ENCODE measurements around the gene CMYA5. TPM values are rescaled to one million over a fixed set of nuclear protein-coding genes. Genes with fewer than 3 reads are reported as not detected.

Gene CMYA5
- total RNA-seq, 1 donor from 2014 or later = 0.16 TPM

GRCh38 chr5:79745255-79745654 lies 55.6 kb downstream of the CMYA5 start:
- DNase-seq (ENCODE audit: extremely low spot score, unreplicated experiment) = no peak
- H3K27ac Mint-ChIP-seq (ENCODE audit: unreplicated experiment) = no peak overlapping the region
- no peaks in the 10 kb centered on the region for H3K9me3 Mint-ChIP-seq (ENCODE audit: unreplicated experiment)
- H3K4me3 Mint-ChIP-seq (ENCODE audit: unreplicated experiment) = no peak overlapping the region
- TF ChIP-seq CTCF (IDR thresholded peaks at IDR 0.05) = no peak
- peaks cover 28% of the 10 kb centered on the region for H3K27me3 Mint-ChIP-seq (ENCODE audit: unreplicated experiment)
- no peaks in the 10 kb centered on the region for H3K36me3 Mint-ChIP-seq (ENCODE audit: unreplicated experiment)
- no peaks in the 10 kb centered on the region for H3K4me1 Mint-ChIP-seq (ENCODE audit: unreplicated experiment)

GRCh38 chr5:79746642-79747569 lies 57.3 kb downstream of the CMYA5 start:
- Mint-ChIP-seq H3K4me3 (ENCODE audit: unreplicated experiment) (no peak overlapping the region), H3K4me1 (ENCODE audit: unreplicated experiment) (no peaks in the 10 kb centered on the region), H3K27ac (ENCODE audit: unreplicated experiment) (no peak overlapping the region), H3K27me3 (ENCODE audit: unreplicated experiment) (peaks cover 28% of the 10 kb centered on the region), H3K9me3 (ENCODE audit: unreplicated experiment) (no peaks in the 10 kb centered on the region), H3K36me3 (ENCODE audit: unreplicated experiment) (no peaks in the 10 kb centered on the region)
- DNase-seq (ENCODE audit: extremely low spot score, unreplicated experiment) = no peak
- no peak for TF ChIP-seq CTCF (IDR thresholded peaks at IDR 0.05)

- no peak overlapping the region for H3K4me3 Mint-ChIP-seq (ENCODE audit: unreplicated experiment)
- no peaks in the 10 kb centered on the region for H3K36me3 Mint-ChIP-seq (ENCODE audit: unreplicated experiment)
- H3K4me1 Mint-ChIP-seq (ENCODE audit: unreplicated experiment) = no peaks in the 10 kb centered on the region
- no peak for DNase-seq (ENCODE audit: extremely low spot score, unreplicated experiment)
- peaks cover 34% of the 10 kb centered on the region for H3K27me3 Mint-ChIP-seq (ENCODE audit: unreplicated experiment)
- H3K9me3 Mint-ChIP-seq (ENCODE audit: unreplicated experiment) = no peaks in the 10 kb centered on the region
- H3K27ac Mint-ChIP-seq (ENCODE audit: unreplicated experiment) = no peak overlapping the region
- no peak for TF ChIP-seq CTCF (IDR thresholded peaks at IDR 0.05)
Observed at GRCh38 chr5:79750611-79751510, 61.2 kb downstream of the CMYA5 start.

DNA sequence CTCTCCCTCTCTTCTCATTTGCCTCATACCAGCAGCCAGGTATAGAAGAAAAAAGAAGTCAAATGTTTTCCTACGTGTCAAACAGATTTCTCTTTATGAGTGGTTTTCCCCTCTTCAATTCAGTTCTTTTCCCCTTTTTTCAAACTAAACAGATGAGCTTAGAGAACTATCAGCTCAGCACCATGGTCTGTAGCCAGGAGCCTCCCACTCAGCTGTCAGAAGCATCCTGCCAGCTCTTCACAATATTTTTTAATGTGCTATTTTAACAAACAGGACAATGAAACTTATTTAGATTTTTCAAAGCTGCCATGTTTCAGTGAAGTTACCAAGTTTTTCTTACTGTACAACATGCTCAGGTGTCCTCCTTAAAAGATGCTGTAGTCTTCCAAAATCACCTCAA lies 63.5 kb downstream of the CMYA5 start:
- no peaks in the 10 kb centered on the region for H3K9me3 Mint-ChIP-seq (ENCODE audit: unreplicated experiment)
- H3K4me3 Mint-ChIP-seq (ENCODE audit: unreplicated experiment) = no peak overlapping the region
- H3K36me3 Mint-ChIP-seq (ENCODE audit: unreplicated experiment) = no peaks in the 10 kb centered on the region
- no peaks in the 10 kb centered on the region for H3K4me1 Mint-ChIP-seq (ENCODE audit: unreplicated experiment)
- H3K27ac Mint-ChIP-seq (ENCODE audit: unreplicated experiment) = no peak overlapping the region
- no peak for TF ChIP-seq CTCF (IDR thresholded peaks at IDR 0.05)
- no peak for DNase-seq (ENCODE audit: extremely low spot score, unreplicated experiment)
- H3K27me3 Mint-ChIP-seq (ENCODE audit: unreplicated experiment) = peaks cover 24% of the 10 kb centered on the region
